HL-60/S4 treated with phorbol 12-myristate 13-acetate at 8.2 ng/mL for 4 days and 3 days (cell line): Measurements from ENCODE around the gene F12.

Source experiments
- in situ Hi-C: fragments of 300-500 bp; cut with MboI; formaldehyde crosslinking; loops from 2 replicates; pipeline ENCODE4 v1.15.0; 2022; ENCODE audit warnings: low sequenced_read_pairs

F12 gene

DNA sequence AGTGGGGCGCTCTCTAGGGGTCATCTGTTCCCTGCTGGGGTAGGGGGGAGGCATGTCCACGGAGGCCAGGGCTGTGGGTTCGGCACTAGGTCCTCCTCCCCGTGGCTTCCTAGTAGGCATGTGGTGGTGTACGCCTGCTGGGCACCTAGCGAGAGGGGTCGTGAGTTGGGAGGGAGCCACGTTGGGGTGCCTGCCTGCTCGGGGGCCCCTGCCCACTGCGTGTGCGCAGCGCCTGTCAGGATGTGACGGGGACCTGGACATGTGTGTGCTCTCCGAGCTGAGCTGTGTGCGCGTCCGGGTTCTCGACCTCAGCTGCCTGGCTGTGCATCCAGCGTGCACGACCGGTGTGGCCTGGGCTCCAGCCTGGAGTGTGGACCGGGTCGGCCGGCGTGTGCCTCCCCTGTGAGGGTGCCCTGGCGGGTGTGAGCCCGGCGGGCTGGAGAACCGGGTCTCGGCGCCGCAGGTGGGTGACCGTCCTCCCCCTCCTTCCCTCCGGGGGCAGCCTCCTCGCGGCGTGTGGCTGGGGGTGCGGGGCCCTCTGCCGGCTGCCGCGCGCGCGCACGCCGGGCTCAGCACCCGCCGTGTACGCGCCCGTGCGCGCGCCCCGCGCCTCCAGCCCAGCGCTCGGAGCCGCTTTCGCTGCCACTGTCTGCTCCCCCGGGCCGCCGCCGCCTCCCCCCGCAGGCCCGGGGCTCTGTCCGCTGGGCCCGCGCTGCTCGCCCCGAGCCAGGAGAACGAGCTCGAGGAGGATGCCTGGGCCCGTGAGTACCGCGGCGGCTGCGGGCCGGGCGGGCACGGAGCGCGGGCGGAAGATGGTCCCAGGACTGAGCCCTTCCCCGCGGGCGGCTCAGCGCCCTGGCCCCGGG, 37.1 kb upstream of the F12 start, which contains the start of gene PRR7:
TSS of gene PRR7 (plus strand) at position 615 of the 866 bp plus-strand sequence. CDS start 8,254 bp downstream, outside the sequence.
- in situ Hi-C loops, result no loop called here

DNA sequence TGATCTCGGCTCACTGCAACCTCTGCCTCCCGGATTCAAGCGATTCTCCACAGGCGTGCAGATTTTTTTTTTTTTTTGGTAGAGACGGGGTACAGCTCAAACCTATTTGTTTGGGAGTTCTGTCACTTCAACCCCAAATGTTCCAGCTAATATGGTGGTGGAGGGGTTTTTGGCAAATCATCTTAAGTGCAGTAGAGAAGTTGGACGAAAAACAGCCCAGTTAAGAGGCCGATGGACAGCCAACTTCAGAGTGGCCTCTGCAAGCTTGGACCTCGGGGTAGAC, 36.5 kb upstream of the F12 start:
- in situ Hi-C loops, result no loop called here

DNA sequence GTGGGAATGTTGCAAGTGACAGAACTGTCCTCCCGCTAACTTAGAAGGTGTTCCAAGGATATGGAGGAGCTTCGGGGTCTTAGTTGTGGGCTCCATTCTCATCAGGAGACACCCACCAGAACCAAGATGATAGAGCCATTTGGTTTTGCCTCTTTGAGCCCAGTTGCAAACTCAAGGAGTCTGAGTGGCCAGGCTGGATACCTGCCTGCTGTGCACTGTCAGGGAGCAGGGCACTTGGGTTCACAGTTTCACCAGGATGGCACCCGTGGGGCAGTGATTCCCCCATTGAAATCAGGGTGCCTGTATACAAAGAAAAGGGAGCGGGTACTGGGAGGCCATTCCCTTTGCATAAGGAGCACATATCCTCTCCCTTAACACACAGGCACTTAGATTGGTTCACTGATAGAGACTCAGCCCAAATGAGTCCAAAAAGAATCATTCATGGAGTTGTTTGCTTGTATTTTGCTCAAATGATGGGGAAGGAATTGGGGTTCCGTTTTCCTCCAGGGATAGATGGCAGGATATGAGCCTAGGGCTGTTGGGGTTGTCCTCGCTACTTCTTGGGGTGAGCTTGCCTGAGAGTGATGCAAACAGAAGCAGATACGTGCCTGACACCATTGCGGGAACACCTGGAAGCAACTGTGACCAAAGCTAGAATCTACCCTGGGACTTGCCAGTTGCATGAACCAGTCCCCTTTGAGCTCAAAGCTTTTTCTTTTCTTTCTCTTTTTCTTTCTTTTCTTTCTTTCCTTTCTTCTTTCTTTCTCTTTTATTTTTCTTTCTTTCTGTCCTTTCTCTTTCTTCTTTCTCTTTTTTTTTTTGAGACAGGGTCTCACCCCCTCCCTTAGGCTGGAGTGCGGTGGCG, 35.9 kb upstream of the F12 start:
- in situ Hi-C loops, result no loop called here

DNA sequence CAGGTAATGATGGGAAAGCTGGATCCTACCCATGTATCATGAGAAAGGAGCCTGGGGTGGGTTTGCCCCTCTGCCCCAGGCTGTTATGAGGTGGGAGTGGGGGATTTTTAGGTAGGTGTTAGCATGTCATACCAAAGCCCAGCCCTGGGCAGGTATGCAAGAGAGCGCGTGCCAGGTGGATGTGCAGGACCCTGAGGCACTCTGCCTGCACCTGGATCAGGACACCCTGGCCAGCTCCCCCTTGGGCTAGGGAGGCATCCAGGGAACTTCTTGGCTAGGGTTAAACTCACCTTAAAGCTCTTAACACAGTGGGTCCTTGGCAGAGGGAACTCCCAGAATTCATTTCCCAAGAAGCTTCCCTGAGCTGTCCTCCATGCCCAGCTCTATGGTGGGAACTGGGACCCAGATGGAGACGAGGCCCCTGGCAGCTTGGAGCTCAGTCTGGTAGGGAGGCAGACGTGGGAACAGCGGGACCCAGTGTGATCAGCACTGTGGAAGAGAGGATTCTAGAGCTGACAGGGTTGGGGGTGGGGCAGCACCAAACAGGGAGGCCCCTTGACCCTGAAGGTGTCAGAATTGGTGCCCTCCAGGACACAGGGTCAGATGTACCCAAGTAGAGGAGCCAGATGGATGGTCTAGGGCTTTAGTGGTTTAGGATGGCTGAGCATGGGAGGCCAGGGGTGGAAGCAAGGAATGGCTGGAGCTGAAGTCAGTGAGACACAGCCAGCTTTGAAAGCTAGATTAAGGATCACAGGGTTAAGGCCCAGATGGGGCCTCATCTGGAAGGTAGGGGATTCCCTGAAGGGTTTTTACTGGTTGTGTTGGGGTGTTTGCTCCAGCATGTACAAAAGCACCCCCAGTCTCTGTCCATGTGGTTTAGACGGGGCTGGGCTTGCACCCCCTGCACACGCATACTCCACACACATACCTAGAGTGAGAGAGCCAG, 35.0 kb upstream of the F12 start:
- in situ Hi-C loops, result no loop called here

DNA sequence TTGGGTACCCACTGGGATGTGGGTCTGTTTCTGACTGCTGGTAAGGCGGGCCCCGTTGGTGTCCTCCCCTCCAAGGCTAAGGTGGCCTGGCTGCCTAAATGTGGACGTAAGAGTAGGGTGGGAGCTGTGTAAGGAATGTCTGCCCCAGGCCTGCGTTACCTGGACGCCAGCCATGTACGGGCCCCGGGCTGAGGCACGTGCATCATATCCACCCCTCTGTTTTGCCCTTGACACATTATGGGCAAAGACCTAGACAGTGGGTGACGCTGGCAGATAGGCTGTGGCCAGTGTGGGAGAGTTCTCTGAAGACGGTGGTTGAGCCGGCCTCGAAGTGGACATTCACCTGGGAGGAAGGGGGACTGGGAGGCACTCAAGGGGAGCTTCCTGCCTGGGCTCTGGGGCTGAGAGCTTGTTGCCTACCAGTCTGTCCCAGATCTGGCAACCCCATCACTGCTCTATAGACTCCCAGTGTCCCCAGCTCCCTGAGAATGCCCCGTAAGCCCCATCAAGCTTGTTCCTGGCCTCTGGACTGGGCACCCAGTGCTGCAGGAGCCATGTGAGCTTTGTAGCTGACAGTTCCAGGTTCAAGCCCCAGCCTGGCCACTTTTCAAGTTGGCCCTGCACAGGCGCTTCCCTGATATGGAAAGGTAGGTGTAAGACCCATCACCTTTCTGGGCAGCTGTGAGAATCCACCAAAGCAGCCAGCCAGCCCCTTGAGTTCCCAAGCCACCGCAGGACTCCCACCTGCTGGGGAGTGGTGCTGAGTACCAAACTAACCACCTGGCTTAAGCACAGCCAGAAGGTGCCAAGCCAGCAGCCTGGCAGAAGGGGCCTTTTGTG, 34.0 kb upstream of the F12 start:
- in situ Hi-C loops, result no loop called here

DNA sequence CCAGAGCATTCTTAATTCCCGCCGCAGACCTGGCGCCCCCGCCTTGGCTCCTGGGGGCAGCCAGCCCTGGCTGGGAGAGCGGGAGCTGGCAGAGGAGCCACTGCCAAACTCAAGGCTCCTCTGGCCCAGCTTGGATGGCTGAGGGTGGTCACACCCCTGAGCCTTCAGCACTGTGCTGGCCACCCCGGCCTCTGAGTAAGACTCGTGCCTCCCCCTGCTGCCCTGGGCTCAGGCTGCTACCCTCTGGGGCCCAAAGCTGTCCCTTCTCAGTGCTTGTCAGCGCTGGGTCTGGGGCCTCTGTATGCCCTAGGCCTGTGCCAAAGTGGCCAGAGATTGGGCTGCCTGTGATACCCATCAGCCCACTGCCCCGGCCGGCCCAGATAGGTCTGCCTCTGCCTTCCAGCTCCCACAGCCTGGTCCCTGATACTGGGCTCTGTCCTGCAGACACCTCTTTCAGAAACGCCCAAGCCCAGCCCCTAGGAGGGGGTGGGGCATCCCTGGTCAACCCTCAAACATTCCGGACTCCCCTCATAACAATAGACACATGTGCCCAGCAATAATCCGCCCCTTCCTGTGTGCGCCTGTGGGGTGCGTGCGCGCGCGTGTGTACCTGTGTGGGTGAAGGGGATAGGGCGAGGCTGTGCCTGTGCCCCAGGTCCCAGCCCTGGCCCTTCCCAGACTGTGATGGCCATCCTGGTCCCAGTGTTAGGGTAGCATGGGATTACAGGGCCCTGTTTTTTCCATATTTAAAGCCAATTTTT, 32.9 kb upstream of the F12 start:
- in situ Hi-C loops, result no loop called here

DNA sequence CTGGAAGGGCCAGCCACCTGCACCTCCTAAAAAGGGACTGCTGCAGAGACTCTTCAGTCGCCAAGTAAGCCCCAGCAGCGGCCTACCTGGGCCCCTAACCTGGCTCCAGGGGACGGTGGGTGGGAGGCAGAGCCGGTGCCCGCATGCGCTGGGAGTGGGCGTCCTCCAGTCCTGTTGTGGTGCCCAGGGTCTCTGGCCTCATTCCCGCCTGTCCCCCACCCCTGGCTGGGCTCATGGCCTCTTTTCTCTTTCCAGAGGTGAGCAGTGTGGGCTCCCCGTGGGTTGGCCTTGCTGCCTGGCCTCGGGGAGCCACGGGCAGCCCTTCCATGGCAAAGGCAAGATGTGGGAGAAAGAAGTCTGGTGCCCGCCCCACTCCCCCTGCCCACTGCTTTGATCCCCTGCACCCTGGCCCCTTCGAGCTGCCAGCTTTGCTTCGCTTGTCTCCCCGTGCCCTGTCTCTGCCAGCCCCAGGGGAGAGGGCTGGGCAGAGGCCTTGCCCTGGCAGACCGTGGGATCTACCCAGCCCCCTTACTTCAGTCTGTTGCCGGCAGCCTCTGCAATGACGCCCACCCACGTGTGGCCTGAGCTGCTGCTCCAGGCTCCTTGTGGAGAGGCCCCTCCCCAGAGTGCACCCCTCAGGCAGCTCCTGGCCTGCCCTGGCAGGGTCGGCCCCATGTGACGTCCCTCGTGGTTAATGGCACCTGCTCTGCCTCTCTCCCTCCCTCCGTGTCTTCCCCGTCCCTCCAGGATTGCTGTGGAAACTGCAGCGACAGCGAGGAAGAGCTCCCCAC, 31.8 kb upstream of the F12 start:
- in situ Hi-C loops, result no loop called here

DNA sequence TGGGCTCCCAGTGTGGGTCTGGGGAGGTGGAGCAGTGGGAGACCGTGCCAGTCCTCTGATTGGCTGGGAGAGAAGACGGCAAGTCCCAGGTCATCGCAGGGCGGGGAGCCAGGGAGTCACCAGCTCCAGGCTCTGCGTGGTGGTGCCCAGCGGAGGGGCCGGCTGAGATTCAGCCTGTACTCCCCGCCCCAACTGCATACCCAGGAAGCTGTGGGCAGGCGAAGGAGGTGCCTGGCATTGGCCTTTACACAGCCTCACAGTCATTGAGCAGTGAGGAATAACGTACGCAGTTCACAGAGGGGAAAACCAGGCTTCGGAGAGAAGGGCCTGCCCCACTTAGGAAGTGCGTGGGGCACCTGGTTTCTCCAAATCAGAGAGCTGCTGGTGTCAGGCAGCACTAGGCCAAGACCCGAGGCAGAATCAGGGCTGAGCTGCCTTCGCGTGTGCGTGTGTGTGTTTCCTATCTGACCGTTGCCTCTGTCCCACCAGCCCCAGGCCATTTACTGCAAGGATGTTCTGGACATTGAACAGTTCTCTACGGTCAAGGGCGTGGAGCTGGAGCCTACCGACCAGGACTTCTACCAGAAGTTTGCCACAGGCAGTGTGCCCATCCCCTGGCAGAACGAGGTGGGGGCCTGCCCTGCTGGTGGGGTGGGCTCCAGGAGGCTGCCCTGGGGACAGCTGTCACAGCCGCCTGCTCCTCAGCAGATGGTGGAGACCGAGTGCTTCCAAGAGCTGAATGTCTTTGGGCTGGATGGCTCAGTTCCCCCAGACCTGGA, 31.0 kb upstream of the F12 start:
- in situ Hi-C loops, result no loop called here

DNA sequence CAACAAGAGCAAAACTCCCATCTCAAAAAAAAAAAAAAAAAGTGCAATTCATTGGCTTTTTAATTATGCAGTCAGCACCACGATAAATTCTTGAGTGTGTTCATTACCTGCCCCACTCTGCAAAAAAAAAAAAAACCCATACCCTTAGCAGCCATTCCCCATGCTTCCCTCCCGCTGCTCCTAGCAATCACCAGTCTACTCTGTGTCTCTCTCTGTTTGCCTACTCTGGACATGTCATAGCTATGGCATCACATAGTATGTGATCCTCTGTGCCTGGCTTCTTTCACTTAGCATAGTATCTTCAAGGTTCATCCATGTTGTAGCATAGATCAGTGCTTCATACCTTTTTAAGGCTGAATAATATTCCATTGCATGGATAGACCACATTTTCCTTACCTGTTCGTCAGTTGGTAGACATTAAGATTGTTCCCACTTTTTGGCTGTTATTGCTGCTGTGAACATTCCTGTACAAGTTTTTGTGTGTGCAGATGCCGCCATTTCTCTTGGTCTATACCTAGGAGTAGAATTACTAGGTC, 30.2 kb upstream of the F12 start:
- in situ Hi-C loops, result no loop called here

DNA sequence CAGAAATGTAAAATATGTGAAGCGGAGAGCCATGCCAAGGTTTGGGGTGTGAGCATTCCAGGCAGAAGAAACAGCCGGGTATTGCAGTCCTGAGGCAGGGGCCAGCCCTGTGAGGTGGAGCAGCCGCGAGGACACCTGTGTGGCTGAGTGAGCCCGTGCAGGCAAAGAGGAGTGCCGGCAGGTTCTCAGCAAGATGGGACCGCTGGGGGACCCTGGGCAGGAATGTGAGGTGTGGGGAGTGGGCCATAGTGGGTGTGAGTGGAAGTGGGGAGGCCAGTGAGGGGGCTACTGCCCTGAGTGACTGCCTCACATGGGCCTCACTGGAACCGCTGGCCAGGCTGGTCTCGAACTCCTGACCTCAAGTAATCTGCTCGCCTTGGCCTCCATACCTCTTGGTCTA, 29.1 kb upstream of the F12 start:
- in situ Hi-C loops, result no loop called here

DNA sequence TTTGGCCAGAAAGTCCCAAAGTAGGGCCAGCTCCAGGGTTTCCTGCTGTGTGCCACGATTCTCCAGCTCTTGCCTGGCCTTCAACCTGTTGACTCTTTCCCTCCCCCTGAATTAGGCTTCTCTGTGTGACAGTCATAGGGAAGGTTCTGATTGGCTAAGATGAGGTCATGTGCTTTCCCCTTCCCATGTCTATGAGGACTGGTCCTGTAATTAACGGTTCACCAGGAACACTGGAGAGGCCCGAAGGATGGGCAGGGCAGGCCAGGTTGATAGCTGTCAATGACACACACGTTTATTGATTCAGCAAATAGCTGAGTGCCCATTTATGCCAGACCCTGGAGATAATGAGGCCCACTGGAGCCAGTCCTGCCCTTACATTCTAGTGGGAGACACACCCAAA, 28.3 kb upstream of the F12 start:
- in situ Hi-C loops, result no loop called here

DNA sequence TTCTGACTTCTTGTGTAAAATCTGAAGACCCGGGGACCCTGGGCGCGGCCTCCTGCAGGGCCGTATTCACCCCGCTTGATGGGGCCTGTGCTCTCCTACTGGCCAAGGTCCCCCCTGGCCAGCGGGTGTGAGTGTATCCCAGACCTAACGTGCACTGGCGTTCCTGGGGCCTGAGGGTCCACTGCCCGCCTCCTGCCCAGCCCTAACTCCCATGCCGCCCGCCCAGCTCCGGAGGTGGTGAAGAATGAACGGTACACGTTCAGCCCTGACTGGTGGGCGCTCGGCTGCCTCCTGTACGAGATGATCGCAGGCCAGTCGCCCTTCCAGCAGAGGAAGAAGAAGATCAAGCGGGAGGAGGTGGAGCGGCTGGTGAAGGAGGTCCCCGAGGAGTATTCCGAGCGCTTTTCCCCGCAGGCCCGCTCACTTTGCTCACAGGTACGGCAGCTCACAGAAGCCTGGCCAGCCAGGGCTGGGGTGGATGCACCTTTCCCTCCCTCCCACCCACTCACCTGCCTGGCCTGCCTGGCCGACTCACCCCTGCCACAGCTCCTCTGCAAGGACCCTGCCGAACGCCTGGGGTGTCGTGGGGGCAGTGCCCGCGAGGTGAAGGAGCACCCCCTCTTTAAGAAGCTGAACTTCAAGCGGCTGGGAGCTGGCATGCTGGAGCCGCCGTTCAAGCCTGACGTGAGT, 26.6 kb upstream of the F12 start:
- in situ Hi-C loops, result no loop called here

DNA sequence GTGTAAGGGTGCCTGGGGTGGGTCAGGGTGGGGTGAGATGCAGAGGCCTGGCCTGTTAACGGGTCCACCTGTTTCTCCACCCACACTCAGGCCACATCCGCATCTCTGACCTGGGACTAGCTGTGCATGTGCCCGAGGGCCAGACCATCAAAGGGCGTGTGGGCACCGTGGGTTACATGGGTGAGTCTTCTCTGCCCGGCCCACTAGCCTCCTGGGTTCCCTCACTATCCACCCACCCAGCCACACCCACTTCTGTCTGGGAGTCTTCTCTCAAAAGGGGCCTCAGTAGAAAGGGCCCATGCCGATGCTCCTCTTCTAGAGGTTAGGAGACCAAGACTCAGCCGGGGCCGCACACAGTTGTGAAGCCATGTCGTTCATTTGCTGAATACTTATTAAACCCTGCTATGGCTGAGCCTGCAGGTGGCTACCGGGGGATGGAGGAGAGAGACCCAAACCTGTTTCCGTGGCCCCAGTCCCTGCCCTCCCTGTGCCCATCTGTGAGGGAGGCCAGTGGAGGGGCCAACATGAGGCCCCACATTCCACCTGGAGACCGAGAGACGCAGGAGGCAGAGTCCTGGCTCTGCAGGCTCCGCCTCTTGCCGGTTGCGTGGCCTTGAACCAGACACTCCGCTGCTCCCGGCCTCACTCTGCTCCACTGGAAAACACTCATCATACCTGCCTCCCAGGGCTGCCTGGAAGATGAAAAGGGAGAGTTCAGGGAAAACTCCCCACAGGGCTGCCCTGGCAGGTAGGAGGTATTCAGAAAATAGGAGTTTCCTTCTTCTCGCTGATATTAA, 25.8 kb upstream of the F12 start:
- in situ Hi-C loops, result no loop called here

DNA sequence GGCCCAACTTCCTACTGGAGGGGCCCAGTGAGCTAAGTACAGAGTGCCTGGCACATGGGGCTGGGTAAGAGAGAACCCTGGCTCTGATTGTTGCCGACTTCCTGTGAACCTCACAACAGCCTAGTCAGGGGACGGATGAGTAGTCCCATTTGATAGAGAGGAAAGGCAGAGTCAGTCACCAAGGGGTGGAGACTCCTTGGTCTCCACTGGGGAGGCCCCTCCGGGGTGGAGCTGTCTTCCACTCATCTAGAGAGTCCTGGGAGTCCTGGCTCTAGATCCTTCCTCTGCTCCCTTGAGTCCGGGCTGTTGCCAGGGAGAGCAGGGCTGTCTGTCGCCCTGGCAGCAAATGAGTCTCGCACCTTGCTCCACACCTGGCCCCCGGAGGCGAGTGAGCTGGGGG, 25.1 kb upstream of the F12 start:
- in situ Hi-C loops, result no loop called here

DNA sequence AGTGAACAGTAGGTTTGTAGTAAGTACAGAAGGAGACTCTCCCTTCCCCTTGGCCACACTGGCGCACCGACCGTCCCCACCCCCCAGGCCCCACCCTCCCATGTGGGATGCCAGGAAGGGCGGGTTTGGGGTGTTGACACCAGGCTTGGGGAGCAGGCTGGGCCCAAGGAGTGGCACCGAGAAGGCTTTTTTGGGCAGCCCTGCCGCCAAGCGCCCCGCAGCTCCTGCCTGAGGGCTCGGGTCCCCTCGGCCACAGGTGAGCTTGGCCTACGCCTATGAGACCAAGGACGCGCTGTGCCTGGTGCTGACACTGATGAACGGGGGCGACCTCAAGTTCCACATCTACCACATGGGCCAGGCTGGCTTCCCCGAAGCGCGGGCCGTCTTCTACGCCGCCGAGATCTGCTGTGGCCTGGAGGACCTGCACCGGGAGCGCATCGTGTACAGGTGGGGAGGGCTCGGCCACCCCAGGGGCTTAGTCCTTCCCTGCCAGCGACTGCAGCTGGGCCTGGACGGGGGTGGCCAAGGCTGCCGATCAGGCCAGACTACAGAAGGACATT, 24.4 kb upstream of the F12 start:
- in situ Hi-C loops, result no loop called here
